Endothelial cell of umbilical vein (primary cell): ENCODE measurements around the gene KLHL35. TPM values are rescaled to one million over a fixed set of nuclear protein-coding genes. Genes with fewer than 3 reads are reported as not detected.

ENCODE experiments used
- BruUV-seq: library from RNA; stranded (reverse); fragments of 400-500 nt; replicated peaks from 2 replicates; lab custom pipeline; 2021; lab: Mats Ljungman, UMichigan
- CTCF ChIA-PET: fragments of 300-600, 350-600 bp; sonication (Branson Sonifier 250); formaldehyde crosslinking; loops from one replicate; lab custom pipeline; 2021; ENCODE audit warnings: antibody characterized with exemption, inconsistent platforms; lab: Charles Lee
- POLR2A ChIA-PET: fragments of 300-600, 350-600 bp; sonication (Branson Sonifier 250); formaldehyde crosslinking; loops from one replicate; lab custom pipeline; 2021; ENCODE audit warnings: antibody characterized with exemption, inconsistent platforms; lab: Charles Lee
- DNase-seq: peaks from one replicate; pipeline ENCODE4 v3.0.0-alpha.2; 2011; ENCODE audit warnings: low read depth, low spot score
- FAIRE-seq: peaks from 2 replicates; lab custom pipeline; 2011; peaks lifted over from hg19 to GRCh38; lab: Jason Lieb, UNC
- H2AFZ ChIP-seq: 2 replicates; pipeline ENCODE4 v1.6.0; 2012; ENCODE audit warnings: low read depth, low read length, control low read depth, inconsistent platforms
- H3K27ac ChIP-seq: 2 replicates; pipeline ENCODE4 v1.5.1; 2011; ENCODE audit warnings: low read depth, mild to moderate bottlenecking, control low read depth, low read length, moderate library complexity; ENCODE audit not compliant: insufficient read depth
- H3K27me3 ChIP-seq, 2 experiments: 2 replicates each; pipeline versions ENCODE4 v1.6.0 to v1.6.1; 2011; ENCODE audit warnings: low read length in 2 of 2, mixed read lengths in 1 of 2; ENCODE audit not compliant: control insufficient read depth in 2 of 2, insufficient read depth in 2 of 2
- H3K36me3 ChIP-seq, 2 experiments: 2 replicates in 1 of 2; 3 replicates in 1 of 2; pipeline ENCODE4 v1.5.1; 2011; ENCODE audit warnings: low read length in 2 of 2, mild to moderate bottlenecking in 1 of 2, moderate library complexity in 1 of 2; ENCODE audit not compliant: control insufficient read depth in 2 of 2, insufficient read depth in 2 of 2; ENCODE audit errors: extremely low read depth in 1 of 2
- H3K4me1 ChIP-seq: 3 replicates; pipeline ENCODE4 v1.5.1; 2011; ENCODE audit warnings: mild to moderate bottlenecking, low read length; ENCODE audit not compliant: control insufficient read depth, insufficient read depth; ENCODE audit errors: extremely low read depth
- H3K4me2 ChIP-seq: 2 replicates; pipeline ENCODE4 v1.6.1; 2011; ENCODE audit warnings: low read length, control low read depth, mixed read lengths; ENCODE audit not compliant: insufficient read depth
- H3K4me3 ChIP-seq, 3 experiments: fragments of 200-600 bp in 1 of 3; sonication (generic), shearing (Covaris generic) in 1 of 3; replicated peaks in 1 of 3; 2 replicates each; pipeline ENCODE4 v1.5.1; 2011 to 2016; ENCODE audit warnings: control low read depth in 3 of 3, low read length in 3 of 3, mild to moderate bottlenecking in 2 of 3, inconsistent platforms in 1 of 3, low read depth in 1 of 3, moderate library complexity in 1 of 3; ENCODE audit not compliant: insufficient read depth in 1 of 3
- H3K79me2 ChIP-seq: 2 replicates; pipeline ENCODE4 v1.6.0; 2012; ENCODE audit warnings: low read length, inconsistent platforms; ENCODE audit not compliant: control insufficient read depth, insufficient read depth
- H3K9ac ChIP-seq: replicated peaks from 2 replicates; pipeline ENCODE3; 2011; ENCODE audit warnings: low read length, control low read depth; ENCODE audit not compliant: insufficient read depth; ENCODE audit errors: extremely low read depth
- H3K9me1 ChIP-seq: replicated peaks from 3 replicates; pipeline ENCODE4 v1.6.0; 2011; ENCODE audit warnings: mild to moderate bottlenecking, low read length; ENCODE audit not compliant: control insufficient read depth, insufficient read depth; ENCODE audit errors: extremely low read depth
- H3K9me3 ChIP-seq: replicated peaks from 2 replicates; pipeline ENCODE4 v1.5.1; 2012; ENCODE audit warnings: low read length, inconsistent platforms; ENCODE audit not compliant: control insufficient read depth, insufficient read depth
- H4K20me1 ChIP-seq: replicated peaks from 2 replicates; pipeline ENCODE3; 2011; ENCODE audit warnings: mild to moderate bottlenecking, low read length; ENCODE audit not compliant: control insufficient read depth, insufficient read depth; ENCODE audit errors: extremely low read depth
- CTCF ChIP-seq, 2 donors: IDR thresholded peaks; 1 replicate in 1 of 2; 2 replicates in 1 of 2; pipeline ENCODE4 v1.5.1; 2011; ENCODE audit warnings: low read length in 2 of 2, mild to moderate bottlenecking in 2 of 2, moderate library complexity in 2 of 2, control low read depth in 1 of 2, inconsistent platforms in 1 of 2, low read depth in 1 of 2; ENCODE audit not compliant: insufficient read depth in 1 of 2; ENCODE audit errors: extremely low read depth in 1 of 2
- EZH2 ChIP-seq: IDR thresholded peaks from 2 replicates; pipeline ENCODE4 v1.6.1; 2012; ENCODE audit warnings: borderline replicate concordance, low read depth, mild to moderate bottlenecking, moderate library complexity, low read length, inconsistent platforms; ENCODE audit not compliant: severe bottlenecking
- FOS ChIP-seq: IDR thresholded peaks from 2 replicates; pipeline ENCODE4 v1.6.1; 2011; ENCODE audit warnings: mild to moderate bottlenecking, low read length, moderate library complexity, borderline replicate concordance; ENCODE audit not compliant: insufficient read depth
- GATA2 ChIP-seq: IDR thresholded peaks from 2 replicates; pipeline ENCODE4 v1.7.0; 2011; ENCODE audit warnings: low read depth, mild to moderate bottlenecking, moderate library complexity, mixed read lengths, low read length; ENCODE audit not compliant: insufficient read length, insufficient read depth
- JUN ChIP-seq: IDR thresholded peaks from 2 replicates; pipeline ENCODE4 v1.6.1; 2011; ENCODE audit warnings: borderline replicate concordance, low read depth; ENCODE audit not compliant: insufficient read length, insufficient read depth
- MAX ChIP-seq: IDR thresholded peaks from 2 replicates; pipeline ENCODE4 v1.6.1; 2011; ENCODE audit not compliant: insufficient read depth, insufficient read length
- MYC ChIP-seq: IDR thresholded peaks from one replicate; pipeline ENCODE4 v1.6.1; 2011; ENCODE audit warnings: mild to moderate bottlenecking, low read depth, low read length
- POLR2A ChIP-seq: IDR thresholded peaks from 2 replicates; pipeline ENCODE4 v1.6.1; 2012; ENCODE audit warnings: low read depth, mild to moderate bottlenecking, control low read depth, low read length
- POLR2AphosphoS5 ChIP-seq: IDR thresholded peaks from 2 replicates; pipeline ENCODE4 v1.6.1; 2012; ENCODE audit warnings: low read depth, mild to moderate bottlenecking, control low read depth, low read length, moderate library complexity; ENCODE audit not compliant: insufficient read depth
- dilution Hi-C: fragments of 300-500 bp; cut with MboI; formaldehyde crosslinking; loops from one replicate; pipeline ENCODE4 v1.15.0; 2019; ENCODE audit warnings: low sequenced_read_pairs; ENCODE audit not compliant: extremely low pct_ligation_motif_present
- intact Hi-C: fragments of 100-400 bp; cut with micrococcal nuclease; formaldehyde crosslinking; loops from one replicate; pipeline ENCODE4 v1.10.0; 2022
- polyA plus RNA-seq, 4 experiments: library from polyadenylated mRNA; depleted of rRNA in 3 of 4; stranded (reverse) in 3 of 4; unstranded in 1 of 4; fragments of >200 nt; gene quantifications; 2 replicates each; pipeline versions ENCODE4 v1.2.1 to v1.2.3, GENCODE V29; 2011 to 2012; ENCODE audit warnings: missing spikeins in 1 of 4
- total RNA-seq: library from RNA; stranded (reverse); gene quantifications from 2 replicates; pipeline ENCODE4 v1.2.3, GENCODE V29; 2021

The KLHL35 gene
- total and polyA plus RNA-seq, 2 donors (not counting 3 experiments of a cell fraction or from before 2014, with no cell fraction given): 0.97 to 2.3 TPM

- no peak for DNase-seq
- H3K4me2 ChIP-seq: no peak overlapping the region
- no peaks in the 10 kb centered on the region for H4K20me1 ChIP-seq
- dilution Hi-C loops (no loop called here), intact Hi-C loops (loop anchor here (1.0 kb wide), 2 partner anchors 36 to 123 kb away; no protein-coding TSS in a partner anchor)
- no peaks in the 10 kb centered on the region for H3K9me1 ChIP-seq
- no peak overlapping the region for H2AFZ ChIP-seq
- TF ChIP-seq FOS (no peak), POLR2AphosphoS5 (no peak), JUN (no peak), MAX (no peak), POLR2A (no peak), CTCF (IDR thresholded peaks at IDR 0.05; ENCODE audit: extremely low read depth in 1 of 2, insufficient read depth in 1 of 2, low read depth in 1 of 2, low read length in 2 of 2) (no peak), MYC (no peak), EZH2 (no peak), GATA2 (no peak)
- ChIA-PET CTCF (interaction anchor here (0.6 to 3.7 kb wide), 7 partner anchors 9 to 133 kb away, joined by 3 to 49 read pairs (median 9); no protein-coding TSS in a partner anchor), POLR2A (interaction anchor here (1.1 kb wide), 1 partner anchor 10 kb away, joined by 3 read pairs; no protein-coding TSS in a partner anchor)
- peaks cover 36% of the 10 kb centered on the region for H3K79me2 ChIP-seq
- BruUV-seq: no TSS peak
- FAIRE-seq: no peak
- peaks cover 21 to 25% of the 10 kb centered on the region in 2 experiments for H3K36me3 ChIP-seq
- H3K27me3 ChIP-seq: no peaks in the 10 kb centered on the region
- H3K4me1 ChIP-seq: peaks cover 31% of the 10 kb centered on the region
- no peak overlapping the region for H3K27ac ChIP-seq
- H3K9me3 ChIP-seq: no peaks in the 10 kb centered on the region
- no peak overlapping the region for H3K9ac ChIP-seq
- no peak overlapping the region for H3K4me3 ChIP-seq
Observed at GRCh38 chr11:75408957-75409219, 24.1 kb downstream of the KLHL35 start.
